NCI-H2029 (cell line): ENCODE results near the gene BAIAP2L1.
A peak's percentile ranks its signal among the peaks of the same experiment; 100 is the strongest.
"Not testable (repeated sequence)": the region's sequence is repeated elsewhere in the genome, so short reads cannot be mapped to it uniquely, and the experiment has no call there.

Experiments used
- DNase-seq: peaks from one replicate; lab custom pipeline; 2025; lab: John Stamatoyannopoulos, UW

Gene BAIAP2L1

DNA sequence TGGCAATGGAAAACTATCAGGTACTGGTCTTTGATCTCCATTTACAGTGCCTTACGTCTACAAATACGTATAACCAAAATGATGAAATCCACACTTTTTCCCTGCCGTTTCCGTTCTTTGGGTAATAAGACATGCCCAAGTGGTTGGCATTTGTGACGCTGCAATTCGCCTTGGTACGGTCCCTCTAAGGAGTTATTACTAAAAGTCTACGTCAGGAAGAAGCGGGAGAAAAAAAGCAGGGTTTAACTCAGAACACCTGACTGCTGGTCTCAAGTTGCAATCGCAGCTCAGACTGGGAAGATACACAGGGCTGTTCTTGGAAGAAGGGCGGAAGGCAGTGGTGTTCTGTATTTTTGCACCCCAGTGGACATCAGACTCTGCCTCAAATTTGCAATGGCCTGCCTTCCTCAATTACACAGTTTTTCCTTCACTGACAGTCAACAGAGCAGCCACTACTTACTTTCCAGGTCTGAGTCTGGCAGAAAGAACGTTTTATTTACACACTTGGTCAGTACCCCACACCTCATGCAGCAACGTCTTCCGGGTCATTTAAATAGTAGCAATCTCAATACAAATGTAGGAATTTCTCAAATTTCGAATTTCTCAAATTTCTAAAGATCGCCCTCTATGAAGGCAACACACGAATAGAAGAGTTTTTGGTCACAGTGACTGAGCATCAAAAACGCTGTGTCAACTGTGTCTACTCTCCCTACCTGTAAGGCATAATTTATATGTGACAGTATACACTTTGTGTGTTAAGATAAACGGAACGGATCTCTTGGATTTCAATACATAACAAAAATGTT lies 2.1 kb downstream of the BAIAP2L1 start:
- peak; percentile 43 for DNase-seq

DNA sequence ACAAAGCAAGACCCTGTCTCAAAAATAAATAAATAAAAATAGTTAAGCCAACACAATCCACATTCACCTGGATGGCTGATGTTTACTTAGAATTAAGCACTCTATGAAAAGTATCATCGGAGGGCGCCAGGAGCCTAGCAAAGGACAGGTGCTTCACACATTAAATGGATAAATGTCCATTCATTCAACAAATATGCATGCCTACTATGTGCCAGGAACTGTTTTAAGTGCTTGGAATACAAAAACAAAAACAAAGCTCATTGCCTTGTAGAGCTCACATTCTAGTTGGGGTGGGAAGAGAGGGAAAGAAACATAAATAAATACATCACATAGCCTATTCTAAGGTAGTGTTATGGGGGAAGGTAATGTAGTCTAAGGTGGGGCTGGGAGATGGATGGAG lies 4.1 kb downstream of the BAIAP2L1 start:
- DNase-seq: peak; percentile 80

DNA sequence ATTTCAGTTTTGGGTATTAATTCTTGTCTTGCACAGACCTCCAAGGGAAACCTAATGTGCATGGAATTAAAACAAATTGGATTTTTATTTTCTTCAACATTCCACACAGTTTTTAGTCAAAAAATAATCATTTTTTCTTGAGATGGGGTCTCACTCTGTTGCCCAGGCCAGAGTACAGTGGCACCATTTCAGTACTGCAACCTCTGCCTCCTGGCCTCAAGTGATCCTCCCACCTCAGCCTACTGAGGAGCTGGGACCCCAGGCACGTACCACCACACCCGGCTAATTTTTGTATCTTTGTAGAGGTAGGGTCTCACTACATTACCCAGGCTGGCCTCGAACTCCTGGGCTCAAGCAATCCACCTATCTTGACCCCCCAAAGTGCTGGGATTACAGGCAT lies 4.9 kb downstream of the BAIAP2L1 start:
- no peak for DNase-seq

- DNase-seq: no peak
Measured at GRCh38 chr7:98395481-98395880, 5.4 kb downstream of the BAIAP2L1 start.

DNA sequence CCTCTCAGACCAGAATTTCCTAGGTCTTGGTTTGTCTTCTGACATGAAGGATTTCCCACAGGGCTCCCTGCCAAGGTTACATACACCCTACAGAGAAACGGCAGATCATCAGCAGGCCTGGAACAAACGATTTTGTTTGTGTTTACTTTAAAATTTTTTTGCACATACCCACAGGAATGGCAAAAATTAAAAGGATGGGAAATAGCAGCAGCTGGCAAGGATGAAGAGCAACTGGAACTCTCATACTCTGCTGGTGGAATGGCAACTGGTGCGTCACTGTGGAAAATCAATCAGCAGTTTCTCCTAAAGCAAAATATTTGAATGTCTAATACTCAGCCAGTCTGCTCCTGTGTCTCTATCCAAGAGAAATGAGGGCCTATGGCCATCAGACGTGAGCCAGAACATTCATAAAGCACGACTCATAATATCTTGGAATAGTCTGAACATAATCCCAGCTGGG lies 6.5 kb downstream of the BAIAP2L1 start:
- DNase-seq: peak; percentile 31

GRCh38 chr7:98387544-98388226 lies 13.2 kb downstream of the BAIAP2L1 start:
- peak; percentile 52 for DNase-seq

- DNase-seq: no peak
Measured at GRCh38 chr7:98387131-98387530, 13.8 kb downstream of the BAIAP2L1 start.

- DNase-seq: not testable (repeated sequence)
Measured at GRCh38 chr7:98385532-98385931, 15.4 kb downstream of the BAIAP2L1 start.

- DNase-seq: no peak
Measured at GRCh38 chr7:98378210-98378819, 22.6 kb downstream of the BAIAP2L1 start.

- no peak for DNase-seq
Measured at GRCh38 chr7:98376711-98377110, 24.2 kb downstream of the BAIAP2L1 start.

- DNase-seq: no peak
Measured at GRCh38 chr7:98375664-98376063, 25.2 kb downstream of the BAIAP2L1 start.

- no peak for DNase-seq
Measured at GRCh38 chr7:98374285-98374680, 26.6 kb downstream of the BAIAP2L1 start.

- DNase-seq: peak; percentile 46
Measured at GRCh38 chr7:98372993-98373392, 27.9 kb downstream of the BAIAP2L1 start.

DNA sequence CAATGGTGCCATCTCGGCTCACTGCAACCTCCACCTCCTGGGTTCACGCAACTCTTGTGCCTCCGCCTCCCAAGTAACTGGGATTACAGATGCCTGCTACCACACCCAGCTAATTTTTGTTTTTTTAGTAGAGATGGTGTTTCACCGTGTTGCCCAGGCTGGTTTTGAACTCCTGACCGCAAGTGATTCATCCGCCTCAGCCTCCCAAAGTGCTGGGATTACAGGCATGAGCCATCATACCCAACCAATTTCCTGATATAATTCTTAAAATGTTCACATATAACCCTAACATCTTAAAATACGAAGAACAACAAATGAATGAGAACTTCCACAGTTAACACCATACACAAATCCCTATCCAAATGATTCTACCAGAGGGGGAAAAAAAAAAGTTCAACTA lies 31.2 kb downstream of the BAIAP2L1 start:
- DNase-seq: no peak

DNA sequence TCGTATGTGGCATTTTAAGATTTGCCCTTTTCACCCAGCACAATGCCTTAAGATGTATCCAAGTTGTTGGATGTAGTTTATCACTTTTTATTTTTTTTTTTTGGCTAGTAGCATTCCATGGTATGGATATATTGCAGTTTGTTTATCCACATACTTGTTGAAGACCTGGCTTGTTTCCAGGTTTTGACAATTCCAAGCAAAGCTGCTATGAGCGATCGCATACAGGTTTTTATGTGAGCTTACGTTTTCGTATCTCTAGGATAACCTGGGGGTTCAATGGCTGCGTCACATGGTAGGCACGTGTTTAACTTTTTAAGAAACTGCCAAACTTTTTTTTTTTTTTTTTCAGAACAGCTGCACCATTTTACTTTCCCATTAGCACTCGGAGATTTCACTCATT lies 32.2 kb downstream of the BAIAP2L1 start:
- no peak for DNase-seq

GRCh38 chr7:98366562-98366938 lies 34.3 kb downstream of the BAIAP2L1 start:
- DNase-seq: peak; percentile 17

GRCh38 chr7:98365863-98366561 lies 34.9 kb downstream of the BAIAP2L1 start:
- peak; percentile 31 for DNase-seq

- no peak for DNase-seq
Measured at GRCh38 chr7:98364220-98364619, 36.7 kb downstream of the BAIAP2L1 start.

- DNase-seq: no peak
Measured at GRCh38 chr7:98362517-98362916, 38.4 kb downstream of the BAIAP2L1 start.

- no peak for DNase-seq
Measured at GRCh38 chr7:98360221-98361130, 40.4 kb downstream of the BAIAP2L1 start.

- no peak for DNase-seq
Measured at GRCh38 chr7:98359395-98359794, 41.5 kb downstream of the BAIAP2L1 start.
